ENCODE measurements around the gene LTBP2. TPM values are rescaled to one million over a fixed set of nuclear protein-coding genes. Genes with fewer than 3 reads are reported as not detected.

Gene LTBP2
- total and polyA plus RNA-seq, 2 of the 13 experiments (the other 11 are each of a cell fraction or from before 2014, with no cell fraction given) = 0.20 to 0.41 TPM

- Histone ChIP-seq H3K4me1 (ENCODE audit: insufficient read depth, low read length) (peaks cover 11% of the 10 kb centered on the region), H3K4me2 (ENCODE audit: low read depth, low read length) (peak overlapping the region; percentile 8; the same call in 1 of the 2 replicates), H2AFZ (ENCODE audit: low read length) (no peak overlapping the region), H3K27me3 (ENCODE audit: control insufficient read depth in 1 of 2, insufficient read depth in 2 of 2, low read length in 2 of 2) (peaks cover 3 to 19% of the 10 kb centered on the region in 2 experiments), H3K36me3 (replicated peaks in 1 of 2; ENCODE audit: control insufficient read depth in 1 of 2, insufficient read depth in 2 of 2, low read length in 2 of 2) (no peaks in the 10 kb centered on the region), H3K79me2 (ENCODE audit: insufficient read depth, low read length) (no peaks in the 10 kb centered on the region), H3K27ac (ENCODE audit: extremely low read length, insufficient read depth, low read length) (no peak overlapping the region), H4K20me1 (ENCODE audit: insufficient read depth, low read length) (no peaks in the 10 kb centered on the region), H3K9me3 (ENCODE audit: low read length) (no peaks in the 10 kb centered on the region), H3K4me3 (replicated peaks in 1 of 3; ENCODE audit: insufficient read depth in 1 of 3, low read depth in 2 of 3, low read length in 3 of 3) (no peak overlapping the region), H3K9ac (ENCODE audit: insufficient read depth, low read depth, low read length) (no peak overlapping the region)
- in situ Hi-C loops (cut with HindIII; ENCODE audit: extremely low pct_ligation_motif_present, low pct_unique_long_range_greater_than_20kb) = loop anchor here (25.0 kb wide), 1 partner anchor 178 kb away; no protein-coding TSS in a partner anchor
- ATAC-seq (peak; percentile 45), FAIRE-seq (peak; percentile 84), DNase-seq (ENCODE audit: low spot score) (peak; percentile 67)
- no TSS peak for BruUV-seq (replicated peaks)
- ChIA-PET CTCF (ENCODE audit: low intra/inter-chr PET ratio, low total read pairs) (interaction anchor here (0.7 to 1.7 kb wide), 4 partner anchors 9 to 195 kb away, joined by 3 to 6 read pairs (median 4); no protein-coding TSS in a partner anchor), POLR2A (interaction anchor here (1.2 to 1.7 kb wide), 3 partner anchors 9 to 155 kb away, joined by 3 to 10 read pairs (median 5); no protein-coding TSS in a partner anchor)
- WGBS (ENCODE audit: low lambda C conversion rate) = 22% methylated on average over 4 of the region's 4 CpGs
- intact Hi-C loops (cut with micrococcal nuclease; ENCODE audit: unreplicated experiment) = loop anchor here (1.0 kb wide), 2 partner anchors 104 to 195 kb away; partner anchors contain the start of genes AREL1 and FCF1
- TF ChIP-seq ZNF503 (CRISPR knock-in tag; IDR thresholded peaks at IDR 0.05) (no peak), CHCHD3 (CRISPR knock-in tag; IDR thresholded peaks at IDR 0.05) (no peak), NFKB2 (CRISPR knock-in tag; IDR thresholded peaks at IDR 0.05; ENCODE audit: borderline replicate concordance) (no peak), RCOR2 (CRISPR knock-in tag; IDR thresholded peaks at IDR 0.05) (no peak), DZIP1 (CRISPR knock-in tag; IDR thresholded peaks at IDR 0.05) (no peak), ARID2 (CRISPR knock-in tag; IDR thresholded peaks at IDR 0.05; ENCODE audit: borderline replicate concordance) (no peak), ZHX2 (IDR thresholded peaks at IDR 0.05; ENCODE audit: low read depth) (no peak), ZHX2 (CRISPR knock-in tag; IDR thresholded peaks at IDR 0.05; ENCODE audit: borderline replicate concordance) (no peak), ZFAT (CRISPR knock-in tag; conservative IDR thresholded peaks at IDR 0.05) (no peak), ZNF124 (CRISPR knock-in tag; IDR thresholded peaks at IDR 0.05) (no peak), ZNF343 (CRISPR knock-in tag; IDR thresholded peaks at IDR 0.05) (no peak), ZNF780A (CRISPR knock-in tag; IDR thresholded peaks at IDR 0.05) (no peak), ZMYM3 (CRISPR knock-in tag; IDR thresholded peaks at IDR 0.05) (no peak), POLR2A (IDR thresholded peaks at IDR 0.05; ENCODE audit: insufficient read depth in 1 of 2, low read depth in 2 of 2, low read length in 2 of 2) (no peak)
Observed at GRCh38 chr14:74608959-74609611, 3.0 kb downstream of the LTBP2 start.

Data from HepG2 (cell line).